ENCODE results near the gene PKD1L1.
"Not testable (repeated sequence)": the region's sequence is repeated elsewhere in the genome, so short reads cannot be mapped to it uniquely, and the experiment has no call there.

PKD1L1 gene

GRCh38 chr7:47937711-47938573 is 10.3 kb downstream of the PKD1L1 start:
- DNase-seq: no peak

GRCh38 chr7:47937065-47937687 is 11.1 kb downstream of the PKD1L1 start:
- DNase-seq: no peak

- no peak for DNase-seq
Observed at GRCh38 chr7:47936323-47936722, 11.9 kb downstream of the PKD1L1 start.

- no peak for DNase-seq
Observed at GRCh38 chr7:47935336-47935735, 12.9 kb downstream of the PKD1L1 start.

GRCh38 chr7:47934831-47935230 is 13.4 kb downstream of the PKD1L1 start:
- no peak for DNase-seq

GRCh38 chr7:47933215-47933614 is 15.1 kb downstream of the PKD1L1 start:
- DNase-seq: no peak

GRCh38 chr7:47932466-47933037 is 15.7 kb downstream of the PKD1L1 start:
- no peak for DNase-seq

GRCh38 chr7:47932016-47932415 is 16.2 kb downstream of the PKD1L1 start:
- no peak for DNase-seq

GRCh38 chr7:47931005-47932004 is 17.0 kb downstream of the PKD1L1 start:
- no peak for DNase-seq

GRCh38 chr7:47924266-47924665 is 24.0 kb downstream of the PKD1L1 start:
- no peak for DNase-seq

- not testable (repeated sequence) for DNase-seq
Observed at GRCh38 chr7:47923081-47923875, 25.0 kb downstream of the PKD1L1 start.

GRCh38 chr7:47916514-47916913 is 31.8 kb downstream of the PKD1L1 start:
- not testable (repeated sequence) for DNase-seq

GRCh38 chr7:47915616-47915976 is 32.7 kb downstream of the PKD1L1 start:
- DNase-seq: no peak

GRCh38 chr7:47914717-47915615 is 33.3 kb downstream of the PKD1L1 start:
- DNase-seq: no peak

- no peak for DNase-seq
Observed at GRCh38 chr7:47912332-47912731, 35.9 kb downstream of the PKD1L1 start.

- DNase-seq: no peak
Observed at GRCh38 chr7:47908720-47909119, 39.5 kb downstream of the PKD1L1 start.

- DNase-seq: no peak
Observed at GRCh38 chr7:47907981-47908616, 40.2 kb downstream of the PKD1L1 start.

- no peak for DNase-seq
Observed at GRCh38 chr7:47906883-47907282, 41.4 kb downstream of the PKD1L1 start.

- no peak for DNase-seq
Observed at GRCh38 chr7:47905076-47905920, 43.0 kb downstream of the PKD1L1 start.

Measured in bone marrow (tissue), 2 donors.